Endometrial microvascular endothelial cells (primary cell): ENCODE data around the gene PIK3CG. TPM values are rescaled to one million over a fixed set of nuclear protein-coding genes. Genes with fewer than 3 reads are reported as not detected.
"Not testable (repeated sequence)": the region's sequence is repeated elsewhere in the genome, so short reads cannot be mapped to it uniquely, and the experiment has no call there.

Experiments
- in situ Hi-C: cut with HindIII; loops from 2 replicates; pipeline ENCODE4 v1.10.0; 2017; ENCODE audit warnings: low sequenced_read_pairs, low pct_unique_long_range_greater_than_20kb; ENCODE audit errors: inconsistent ontology term
- total RNA-seq: library from RNA; depleted of rRNA; stranded (reverse); fragments of >200 nt; gene quantifications from one replicate; pipeline ENCODE4 v1.2.3, GENCODE V29; 2015; ENCODE audit errors: inconsistent ontology term

PIK3CG gene
- 12.5 TPM for total RNA-seq

DNA sequence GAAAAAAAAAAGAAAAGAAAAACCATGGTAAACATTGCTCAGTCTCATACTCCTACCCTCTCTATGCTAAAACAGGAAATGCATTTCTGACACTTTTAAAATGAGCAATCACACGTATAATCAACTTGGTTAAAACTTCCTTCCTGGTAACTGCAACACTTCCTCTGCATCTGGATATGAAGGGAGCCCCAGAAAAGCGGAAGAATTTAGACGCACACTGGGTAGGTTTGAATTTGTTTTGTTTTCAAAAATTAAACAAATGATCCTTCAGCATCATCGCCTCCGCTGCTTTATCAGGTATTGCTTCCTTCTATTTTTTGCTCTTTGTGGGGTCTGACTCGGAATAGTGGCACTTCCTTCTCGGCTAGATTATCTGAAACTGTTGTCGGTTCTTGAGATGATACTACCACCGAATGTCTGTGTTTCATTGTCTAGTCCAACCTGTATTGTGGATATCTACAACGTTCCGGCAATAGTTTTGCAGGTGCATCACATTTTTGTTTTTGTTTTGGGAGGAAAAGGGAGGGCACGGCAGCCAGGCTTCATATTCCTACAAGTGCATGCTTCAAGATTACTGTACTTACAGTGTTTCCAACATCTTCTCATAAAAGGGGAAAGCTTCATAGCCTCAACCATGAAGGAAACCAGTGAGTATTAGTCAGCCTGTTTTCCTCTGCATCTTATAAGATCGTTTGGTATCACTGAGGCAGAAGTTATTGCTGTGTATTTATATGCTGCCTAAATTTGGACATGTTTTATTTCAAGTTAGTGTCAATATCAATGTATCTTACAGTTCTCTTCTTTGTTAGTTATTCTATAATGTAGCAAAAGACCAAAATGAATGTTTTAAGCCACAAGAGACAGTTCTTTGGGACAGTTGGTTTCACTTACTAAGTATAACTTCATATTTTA lies at the start of gene PIK3CG:
Gene PIK3CG (plus strand): TSS at position 153 of the 912 bp plus-strand sequence. CDS start 2,280 bp downstream, outside the sequence.
- in situ Hi-C loops, result no loop called here

DNA sequence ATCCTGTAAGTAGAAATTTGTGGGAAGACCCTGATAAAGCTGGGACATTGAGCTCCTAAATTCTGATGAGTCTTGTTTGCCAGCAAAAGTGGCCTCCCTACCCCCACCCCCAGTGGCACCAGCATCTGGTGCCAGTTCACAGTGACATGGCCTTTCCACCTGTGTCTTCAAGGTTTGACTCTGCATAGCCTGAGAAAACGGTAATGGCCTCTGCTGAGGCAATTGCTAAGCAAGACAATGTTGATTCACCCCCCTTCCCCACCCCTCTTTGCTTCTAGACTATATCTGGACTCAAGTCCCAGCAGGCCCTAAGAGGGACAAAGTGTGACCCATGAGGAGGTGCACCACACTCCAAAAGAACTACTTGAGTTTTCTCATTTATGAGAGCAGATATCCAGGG lies 48.0 kb upstream of the PIK3CG start:
- in situ Hi-C loops, result no loop called here

DNA sequence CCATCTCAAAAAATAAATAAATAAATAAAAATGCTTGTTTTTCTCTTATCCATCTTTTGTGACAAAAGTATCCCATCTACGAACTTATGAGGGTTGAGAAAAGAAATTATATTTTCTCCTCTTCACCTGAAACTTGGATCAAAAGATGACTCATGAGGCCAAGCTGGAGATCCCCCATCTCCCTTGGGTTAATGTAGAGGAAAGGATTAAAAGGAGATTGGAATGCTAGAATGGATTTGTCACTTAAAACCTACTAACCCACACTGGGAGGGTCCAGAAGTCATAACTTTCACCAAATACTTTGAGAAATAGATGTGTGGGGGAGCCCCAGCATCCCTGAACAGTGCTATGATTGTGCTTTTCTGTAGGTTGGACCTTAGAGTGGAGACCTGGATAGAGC lies 46.3 kb upstream of the PIK3CG start:
- in situ Hi-C loops, result no loop called here

DNA sequence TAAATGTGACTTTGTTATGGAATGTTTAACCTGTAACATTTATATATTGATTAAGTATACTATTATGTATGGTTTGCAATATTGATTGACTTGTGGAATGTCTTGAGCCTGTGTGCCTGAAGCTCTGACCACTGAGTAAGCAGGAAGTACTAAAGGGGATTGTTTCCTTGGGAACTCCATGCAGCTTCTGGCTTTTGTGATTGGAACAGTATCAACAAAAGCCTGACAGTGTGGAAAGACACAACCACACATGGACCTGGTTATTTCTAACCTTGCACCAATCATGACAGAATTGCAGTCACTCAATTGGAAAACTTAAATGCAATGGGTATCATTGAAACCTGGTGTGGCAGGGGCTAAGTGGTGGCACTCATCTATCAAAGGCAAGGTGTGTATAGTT lies 45.5 kb upstream of the PIK3CG start:
- in situ Hi-C loops, result no loop called here

DNA sequence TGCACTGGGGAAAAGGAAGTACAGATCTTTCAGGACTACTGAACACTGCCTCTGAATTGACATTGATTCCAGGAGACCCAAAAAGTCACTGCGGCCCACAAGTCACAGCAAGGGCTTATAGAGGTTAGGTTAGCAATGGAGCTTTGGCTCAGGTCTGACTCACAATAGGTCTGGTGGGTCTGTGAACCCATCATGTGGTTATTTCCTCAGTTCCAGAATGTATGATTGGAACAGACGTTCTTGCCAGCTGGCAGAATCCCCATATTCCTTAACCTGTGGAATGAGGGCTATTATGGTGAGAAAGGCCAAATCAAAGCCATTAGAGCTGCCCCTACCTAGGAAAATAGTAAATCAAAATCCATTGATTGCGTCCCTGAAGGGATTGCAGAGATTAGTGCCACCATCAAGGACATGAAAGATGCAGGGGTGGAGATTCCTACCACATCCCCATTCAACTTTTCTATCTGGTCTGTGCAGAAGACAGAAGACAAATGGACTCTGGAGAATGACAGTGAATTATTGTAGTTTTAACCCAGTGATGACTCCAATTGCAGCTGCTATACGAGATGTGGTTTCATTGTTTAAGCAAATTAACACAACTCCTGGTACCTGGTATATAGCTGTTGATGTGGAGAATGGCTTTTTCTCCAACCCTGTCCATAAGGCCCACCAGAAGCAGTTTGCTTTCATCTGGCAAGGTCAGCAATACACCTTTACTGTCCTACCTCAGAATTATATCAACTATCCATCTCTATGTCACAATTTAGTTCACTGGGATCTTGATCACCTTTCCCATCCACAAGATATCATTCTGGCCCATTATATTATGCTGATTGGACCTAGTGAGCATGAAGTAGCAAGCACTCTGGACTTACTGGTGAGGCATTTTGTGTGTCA lies 44.5 kb upstream of the PIK3CG start:
- in situ Hi-C loops, result no loop called here

DNA sequence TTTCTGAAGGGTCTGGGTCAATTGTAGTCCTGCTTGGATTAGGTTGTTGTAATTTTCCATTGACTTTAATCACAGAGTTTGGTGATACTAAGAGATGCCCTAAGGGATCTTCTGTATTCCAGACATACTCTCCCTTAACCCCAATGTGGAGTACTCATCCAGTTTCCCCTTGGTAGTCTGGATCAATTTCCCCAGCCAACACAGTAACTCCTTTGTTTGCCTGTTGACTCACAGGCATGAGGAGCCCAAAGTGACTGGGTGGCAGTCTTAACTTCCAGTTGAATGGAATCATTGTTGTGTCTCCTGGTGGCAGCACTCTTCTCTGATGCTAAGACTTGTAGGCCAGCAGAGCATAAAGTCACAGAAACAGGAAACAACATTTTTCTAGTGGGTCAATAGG lies 41.5 kb upstream of the PIK3CG start:
- in situ Hi-C loops, result no loop called here

DNA sequence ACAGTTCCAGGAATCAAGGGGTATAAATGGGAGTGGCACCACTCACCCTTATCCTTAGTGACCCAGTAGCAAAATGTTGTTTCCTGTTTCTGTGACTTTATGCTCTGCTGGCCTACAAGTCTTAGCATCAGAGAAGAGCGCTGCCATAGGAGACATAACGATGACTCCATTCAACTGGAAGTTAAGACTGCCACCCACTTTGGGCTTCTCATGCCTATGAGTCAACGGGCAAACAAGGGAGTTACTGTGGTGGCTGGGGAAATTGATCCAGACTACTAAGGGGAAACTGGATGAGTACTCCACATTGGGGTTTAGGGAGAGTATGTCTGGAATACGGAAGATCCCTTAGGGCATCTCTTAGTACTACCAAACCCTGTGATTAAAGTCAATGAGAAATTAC lies 40.6 kb upstream of the PIK3CG start:
- in situ Hi-C loops, result no loop called here

DNA sequence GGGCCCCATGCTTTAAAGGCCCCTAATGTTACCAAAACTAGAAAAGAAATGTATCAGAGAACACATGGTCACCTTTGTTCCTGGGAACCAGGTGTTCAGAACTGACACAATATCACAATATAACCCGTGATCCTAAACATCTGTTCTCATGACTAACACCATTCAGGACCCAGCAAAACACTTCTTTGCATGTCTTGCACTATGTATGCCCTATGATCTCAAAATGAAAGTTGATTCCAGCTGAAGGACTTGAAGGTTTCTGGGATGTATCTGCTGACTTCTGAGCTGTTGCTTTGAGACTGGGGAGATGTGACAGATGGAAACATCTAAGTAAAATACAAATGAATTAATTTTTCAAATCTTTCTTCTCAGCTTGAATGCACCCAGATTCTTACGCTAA lies 37.5 kb upstream of the PIK3CG start:
- in situ Hi-C loops, result no loop called here

DNA sequence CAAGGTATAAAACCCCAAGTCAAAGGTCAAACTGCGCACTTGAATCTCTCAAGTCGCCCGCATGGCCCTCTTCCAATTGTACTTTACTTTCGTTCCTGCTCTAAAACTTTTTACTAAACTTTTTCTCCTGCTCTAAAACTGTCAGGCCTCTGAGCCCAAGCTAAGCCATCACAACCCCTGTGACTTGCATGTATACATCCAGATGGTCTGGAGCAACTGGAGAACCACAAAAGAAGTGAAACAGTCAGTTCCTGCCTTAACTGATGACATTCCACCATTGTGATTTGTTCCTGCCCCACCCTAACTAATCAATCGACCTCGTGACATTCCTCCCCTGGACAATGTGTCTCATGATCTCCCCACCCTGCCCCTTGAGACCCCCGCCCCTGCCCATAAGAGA lies 35.6 kb upstream of the PIK3CG start:
- in situ Hi-C loops, result no loop called here

DNA sequence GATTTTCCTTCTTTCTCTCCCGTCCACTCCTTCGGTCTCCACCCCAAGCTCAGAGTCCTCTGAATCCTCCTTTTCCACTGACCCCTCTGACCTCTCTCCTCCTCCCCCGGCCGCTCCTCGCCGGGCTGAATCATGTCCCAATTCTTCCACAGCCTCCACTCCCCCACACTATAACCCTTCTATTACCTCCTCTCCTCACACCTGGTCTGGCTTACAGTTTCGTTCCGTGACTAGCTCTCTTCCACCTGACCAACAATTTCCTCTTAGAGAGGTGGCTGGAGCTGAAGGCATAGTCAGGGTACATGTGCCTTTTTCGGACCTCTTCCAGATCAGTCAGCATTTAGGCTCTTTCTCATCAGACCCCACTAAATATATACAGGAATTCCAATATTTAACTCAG lies 34.2 kb upstream of the PIK3CG start:
- in situ Hi-C loops, result not testable (repeated sequence)

DNA sequence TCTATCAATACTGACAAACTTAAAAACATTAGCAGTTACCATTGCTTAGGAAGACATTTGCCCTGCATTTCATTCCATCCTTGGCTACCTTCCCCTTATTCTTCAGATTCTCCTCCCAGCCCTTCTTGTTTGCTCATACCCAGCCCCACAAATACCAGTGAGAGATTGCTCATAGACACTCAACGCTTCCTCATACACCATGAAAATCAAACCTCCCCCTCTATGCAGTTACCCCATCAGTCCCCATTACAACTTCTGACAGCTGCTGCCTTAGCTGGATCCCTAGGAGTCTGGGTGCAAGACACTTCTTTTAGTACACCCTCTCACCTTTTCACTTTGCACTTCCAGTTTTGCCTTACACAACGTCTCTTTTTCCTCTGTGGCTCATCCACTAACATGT lies 28.3 kb upstream of the PIK3CG start:
- in situ Hi-C loops, result no loop called here

DNA sequence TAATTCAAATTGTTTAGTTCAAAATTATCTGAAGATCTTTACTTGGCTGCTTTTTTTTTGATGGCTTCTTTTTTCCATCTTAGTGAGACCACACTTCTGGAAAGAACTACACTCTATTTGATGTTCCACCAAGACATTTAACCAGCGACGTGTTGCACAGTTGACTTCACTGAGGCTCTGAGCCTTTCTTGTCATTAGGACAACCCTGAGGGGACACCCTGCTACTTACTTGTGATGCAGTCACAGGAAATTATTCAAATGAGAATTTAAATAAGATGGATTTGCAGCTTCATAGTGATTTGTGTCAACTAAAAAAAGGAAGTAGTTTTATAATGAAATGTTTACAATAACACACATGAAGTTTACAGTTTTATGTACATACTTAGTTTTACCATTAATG lies 25.6 kb upstream of the PIK3CG start:
- in situ Hi-C loops, result no loop called here

DNA sequence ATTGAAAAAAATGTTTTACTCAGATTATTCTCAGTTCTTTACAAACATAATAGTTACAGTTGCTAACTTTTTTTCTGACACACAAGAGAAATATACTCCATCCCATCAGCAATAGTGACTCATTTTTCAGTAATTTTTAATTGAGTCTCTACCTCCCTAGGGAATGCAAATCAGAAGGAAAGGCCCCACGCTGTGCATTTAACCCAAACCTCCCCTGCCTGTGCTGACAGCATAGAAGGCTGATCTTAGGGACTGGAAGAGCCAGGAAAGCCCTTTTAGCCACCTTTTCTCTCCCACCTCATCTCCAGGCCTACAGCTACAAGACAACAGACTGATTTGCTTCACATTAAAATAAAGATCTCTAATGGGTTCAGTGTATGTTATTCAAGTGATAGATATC lies 24.7 kb upstream of the PIK3CG start:
- in situ Hi-C loops, result no loop called here

DNA sequence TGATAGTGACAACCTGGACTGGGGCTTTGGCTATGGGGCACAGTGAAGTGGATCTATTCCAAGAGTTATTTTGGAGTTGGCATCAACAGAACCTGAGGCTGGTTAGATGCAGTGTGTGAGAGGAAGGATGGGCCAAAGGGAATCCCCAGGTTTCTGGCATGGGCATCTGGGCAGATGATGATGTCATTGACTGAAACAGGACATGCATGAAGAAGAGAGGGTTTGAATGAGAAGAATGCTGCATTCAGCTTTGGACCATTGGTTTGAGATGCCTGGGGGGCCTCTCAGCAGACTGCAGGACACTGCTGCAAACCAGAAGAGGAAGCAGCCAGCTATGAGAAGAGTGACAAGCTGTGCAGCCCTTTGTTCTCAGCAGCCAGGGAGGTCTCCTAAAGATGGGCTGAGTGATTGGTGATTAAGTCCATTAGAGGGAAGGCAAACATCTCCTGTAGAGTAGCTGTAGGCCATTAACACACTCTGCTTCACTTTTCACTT lies 23.1 kb upstream of the PIK3CG start:
- in situ Hi-C loops, result no loop called here

DNA sequence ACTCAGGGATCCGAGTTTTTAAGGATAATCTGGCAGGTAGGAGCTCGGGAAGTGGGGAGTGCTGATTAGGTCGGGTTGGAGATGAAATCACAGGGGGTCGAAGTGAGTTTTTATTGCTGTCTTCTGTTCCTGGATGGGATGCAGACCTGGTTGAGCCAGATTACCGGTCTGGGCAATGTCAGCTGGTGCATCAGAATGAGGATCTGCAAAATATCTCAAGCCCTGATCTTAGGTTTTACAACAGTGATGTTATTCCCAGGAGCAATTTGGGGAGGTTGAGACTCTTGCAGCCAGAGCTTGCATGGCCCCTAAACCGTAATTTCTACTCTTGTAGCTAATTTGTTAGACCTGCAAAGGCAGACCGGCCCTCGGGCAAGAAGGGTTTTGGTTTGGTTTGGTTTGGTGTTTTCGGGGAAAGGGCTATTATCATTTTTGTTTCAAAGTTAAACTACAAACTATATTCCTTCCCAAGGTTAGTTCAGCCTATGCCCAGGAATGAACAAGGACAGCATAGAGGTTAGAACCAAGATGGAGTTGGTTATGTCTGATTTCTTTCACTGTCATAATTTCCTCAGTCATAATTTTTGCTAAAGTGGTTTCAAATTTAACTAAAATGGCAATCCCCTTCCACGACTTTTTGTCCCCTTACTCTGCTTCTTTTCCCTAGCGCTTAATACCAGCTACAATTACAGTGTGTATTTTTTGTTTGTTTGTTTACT lies 20.6 kb upstream of the PIK3CG start:
- in situ Hi-C loops, result no loop called here

DNA sequence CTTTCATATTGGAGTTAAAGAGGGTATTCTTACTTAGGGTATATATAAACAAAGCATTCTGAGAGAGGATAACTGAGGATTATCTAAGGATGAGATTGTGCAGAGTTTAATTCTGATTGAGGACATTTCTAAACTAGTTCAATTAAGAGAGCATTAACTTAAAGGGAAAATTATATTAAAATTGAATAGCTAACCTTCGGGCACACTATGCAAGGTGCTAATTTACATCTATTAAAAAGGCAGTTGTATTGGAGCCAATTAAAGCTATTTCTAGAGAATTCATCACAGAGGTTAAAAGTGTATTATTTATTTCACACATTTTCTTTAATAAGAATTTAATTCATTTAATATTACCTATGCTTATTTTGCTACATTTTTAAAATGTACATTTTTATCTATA lies 17.0 kb upstream of the PIK3CG start:
- in situ Hi-C loops, result no loop called here

DNA sequence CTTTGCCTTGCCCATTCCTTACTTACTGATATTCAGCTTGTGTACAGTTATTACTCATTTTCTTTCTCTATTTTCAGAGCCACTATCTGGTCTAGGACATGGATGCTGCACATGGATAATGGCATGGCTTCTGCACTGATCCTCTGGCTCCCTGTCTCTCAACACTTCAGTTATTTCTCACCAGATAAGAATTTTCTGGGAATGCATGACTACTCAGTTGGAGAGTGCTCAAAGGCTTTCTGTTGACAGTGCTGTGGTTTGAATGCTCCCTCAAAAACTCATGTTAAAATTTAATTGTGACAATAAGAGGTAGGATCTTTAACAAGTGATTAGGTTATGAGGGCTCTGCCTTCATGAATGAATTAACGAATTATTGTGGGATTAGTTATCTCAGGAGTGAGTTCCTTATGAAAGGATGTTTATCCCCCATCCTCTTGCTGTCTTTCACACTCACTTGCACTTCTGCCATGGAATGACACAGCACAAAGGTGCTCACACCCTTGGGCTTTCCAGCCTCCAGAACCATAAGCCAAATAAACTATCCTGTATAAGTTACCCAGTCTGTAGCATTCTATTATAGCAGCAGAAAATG lies 16.1 kb upstream of the PIK3CG start:
- in situ Hi-C loops, result no loop called here

DNA sequence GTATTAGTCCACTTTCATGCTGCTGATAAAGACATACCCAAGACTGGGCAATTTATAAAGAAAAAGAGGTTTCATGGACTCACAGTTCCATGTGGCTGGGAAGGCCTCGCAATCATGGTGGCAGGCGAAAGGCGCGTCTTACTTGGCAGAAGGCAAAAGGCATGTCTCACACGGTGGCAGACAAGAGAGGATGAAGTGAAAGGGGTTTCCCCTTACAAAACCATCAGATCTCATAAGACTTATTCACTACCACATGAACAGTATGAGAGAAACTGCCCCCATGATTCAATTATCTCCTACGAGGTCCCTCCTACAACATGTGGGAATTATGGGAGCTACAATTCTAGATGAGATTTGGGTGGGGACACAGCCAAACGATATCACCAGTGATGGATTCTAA lies 13.4 kb upstream of the PIK3CG start:
- in situ Hi-C loops, result not testable (repeated sequence)
